ENCODE measurements around the gene FAT4.
A peak's percentile ranks its signal among the peaks of the same experiment; 100 is the strongest.

The FAT4 gene

GRCh38 chr4:125314676-125315575 is at the start of gene FAT4:
Gene FAT4 (plus strand): TSS chr4:125314955. CDS start chr4:125316412, 1,457 bp downstream.
- in situ Hi-C loops (cut with HindIII; ENCODE audit: low pct_ligation_motif_present, low sequenced_read_pairs): loop anchor here (25.0 kb wide), 1 partner anchor 447 kb away; no protein-coding TSS in a partner anchor
- peak; percentile 97 for DNase-seq
- peak; percentile 41 for TF ChIP-seq CTCF (IDR thresholded peaks at IDR 0.05; ENCODE audit: low read depth, low read length, missing control alignments)
- H3K27me3 ChIP-seq (replicated peaks): no peaks in the 10 kb centered on the region
- H3K27ac ChIP-seq: peak within 1 kb of the TSS; percentile 86
- no peaks in the 10 kb centered on the region for H3K36me3 ChIP-seq (replicated peaks)
- peak within 1 kb of the TSS; percentile 91 for H3K4me3 ChIP-seq (ENCODE audit: low read depth, low read length)

- in situ Hi-C loops (cut with HindIII; ENCODE audit: low pct_ligation_motif_present, low sequenced_read_pairs): no loop called here
- H3K27ac ChIP-seq: no peak overlapping the region
Observed at GRCh38 chr4:125265846-125266245, 48.9 kb upstream of the FAT4 start.

GRCh38 chr4:125266901-125267604 is 47.7 kb upstream of the FAT4 start:
- no peaks in the 10 kb centered on the region for H3K27me3 ChIP-seq (replicated peaks)
- peak; percentile 64 for DNase-seq
- H3K4me3 ChIP-seq (ENCODE audit: low read depth, low read length): no peak overlapping the region
- no peaks in the 10 kb centered on the region for H3K36me3 ChIP-seq (replicated peaks)
- TF ChIP-seq CTCF (IDR thresholded peaks at IDR 0.05; ENCODE audit: low read depth, low read length, missing control alignments): no peak
- in situ Hi-C loops (cut with HindIII; ENCODE audit: low pct_ligation_motif_present, low sequenced_read_pairs): no loop called here
- peak overlapping the region; percentile 53 for H3K27ac ChIP-seq

More at GRCh38 chr4:125265846-125266245, 48.9 kb upstream of the FAT4 start:
- no peak for TF ChIP-seq CTCF (IDR thresholded peaks at IDR 0.05; ENCODE audit: low read depth, low read length, missing control alignments)
- no peak for DNase-seq
- no peaks in the 10 kb centered on the region for H3K36me3 ChIP-seq (replicated peaks)
- no peak overlapping the region for H3K4me3 ChIP-seq (ENCODE audit: low read depth, low read length)
- H3K27me3 ChIP-seq (replicated peaks): no peaks in the 10 kb centered on the region

- no peak overlapping the region for H3K27ac ChIP-seq
- DNase-seq: no peak
- no peak for TF ChIP-seq CTCF (IDR thresholded peaks at IDR 0.05; ENCODE audit: low read depth, low read length, missing control alignments)
- H3K36me3 ChIP-seq (replicated peaks): no peaks in the 10 kb centered on the region
- no peaks in the 10 kb centered on the region for H3K27me3 ChIP-seq (replicated peaks)
- in situ Hi-C loops (cut with HindIII; ENCODE audit: low pct_ligation_motif_present, low sequenced_read_pairs): no loop called here
- H3K4me3 ChIP-seq (ENCODE audit: low read depth, low read length): no peak overlapping the region
Observed at GRCh38 chr4:125267630-125268029, 47.1 kb upstream of the FAT4 start.

- H3K27ac ChIP-seq: no peak overlapping the region
- H3K4me3 ChIP-seq (ENCODE audit: low read depth, low read length): no peak overlapping the region
- in situ Hi-C loops (cut with HindIII; ENCODE audit: low pct_ligation_motif_present, low sequenced_read_pairs): no loop called here
- H3K36me3 ChIP-seq (replicated peaks): no peaks in the 10 kb centered on the region
- no peak for DNase-seq
- H3K27me3 ChIP-seq (replicated peaks): no peaks in the 10 kb centered on the region
- no peak for TF ChIP-seq CTCF (IDR thresholded peaks at IDR 0.05; ENCODE audit: low read depth, low read length, missing control alignments)
Observed at GRCh38 chr4:125268068-125268755, 46.5 kb upstream of the FAT4 start.
